ENCODE data around the gene C1QA. TPM values are rescaled to one million over a fixed set of nuclear protein-coding genes. Genes with fewer than 3 reads are reported as not detected.

The C1QA gene
- polyA plus RNA-seq, 1 experiment = not detected

GRCh38 chr1:22639286-22639685, 2.9 kb downstream of the C1QA start:
- ChIA-PET POLR2A (interaction anchor here (0.6 kb wide), 1 partner anchor 474 kb away, joined by 5 read pairs; no protein-coding TSS in a partner anchor), CTCF (interaction anchor here (0.6 to 8.4 kb wide), 5 partner anchors 111 to 232 kb away, joined by 3 to 237 read pairs (median 3); no protein-coding TSS in a partner anchor)
- 0 out of 2 replicates have a peak, but pooled peaks have one; percentile 13 for TF ChIP-seq CTCF (IDR thresholded peaks at IDR 0.05; ENCODE audit: insufficient read depth, low read depth, low read length)
- peak; percentile 6 for DNase-seq (ENCODE audit: low read depth)
- no peak overlapping the region for H3K4me3 ChIP-seq (ENCODE audit: low read depth, low read length)
- H3K36me3 ChIP-seq (ENCODE audit: control insufficient read depth, insufficient read depth, low read length) = no peaks in the 10 kb centered on the region
- peaks cover 5% of the 10 kb centered on the region for H3K27me3 ChIP-seq (ENCODE audit: control insufficient read depth, insufficient read depth, low read length)

- CTCF ChIA-PET = interaction anchor here (0.5 to 8.4 kb wide), 12 partner anchors 8 to 633 kb away, joined by 3 to 237 read pairs (median 3); no protein-coding TSS in a partner anchor
- H3K4me3 ChIP-seq (ENCODE audit: low read depth, low read length) = no peak overlapping the region
- POLR2A ChIA-PET = no interaction called here
- TF ChIP-seq CTCF (IDR thresholded peaks at IDR 0.05; ENCODE audit: insufficient read depth, low read depth, low read length) = no peak
- peaks cover 2% of the 10 kb centered on the region; the same call in 1 of the 2 replicates for H3K27me3 ChIP-seq (ENCODE audit: control insufficient read depth, insufficient read depth, low read length)
- H3K36me3 ChIP-seq (ENCODE audit: control insufficient read depth, insufficient read depth, low read length) = no peaks in the 10 kb centered on the region
- no peak for DNase-seq (ENCODE audit: low read depth)
These were observed 4.8 kb downstream of the C1QA start for GRCh38 chr1:22641247-22641646.

- peak; percentile 97 for TF ChIP-seq CTCF (IDR thresholded peaks at IDR 0.05; ENCODE audit: insufficient read depth, low read depth, low read length)
- CTCF ChIA-PET = interaction anchor here (0.5 to 8.4 kb wide), 16 partner anchors 9 to 634 kb away, joined by 3 to 237 read pairs (median 3); no protein-coding TSS in a partner anchor
- no peaks in the 10 kb centered on the region for H3K36me3 ChIP-seq (ENCODE audit: control insufficient read depth, insufficient read depth, low read length)
- 0 out of 2 replicates have a peak, but pooled peaks cover 2% of the 10 kb centered on the region for H3K27me3 ChIP-seq (ENCODE audit: control insufficient read depth, insufficient read depth, low read length)
- DNase-seq (ENCODE audit: low read depth) = no peak
- no peak overlapping the region for H3K4me3 ChIP-seq (ENCODE audit: low read depth, low read length)
- POLR2A ChIA-PET = no interaction called here
These were observed 5.6 kb downstream of the C1QA start for GRCh38 chr1:22641906-22642636.

- no peak for DNase-seq (ENCODE audit: low read depth)
- POLR2A ChIA-PET = no interaction called here
- CTCF ChIA-PET = interaction anchor here (1.5 to 8.4 kb wide), 4 partner anchors 10 to 224 kb away, joined by 4 to 237 read pairs (median 4); partner anchors contain the start of gene C1QB
- H3K4me3 ChIP-seq (ENCODE audit: low read depth, low read length) = no peak within 1 kb of the TSS
- peaks cover 1% of the 10 kb centered on the region; the same call in 1 of the 2 replicates for H3K27me3 ChIP-seq (ENCODE audit: control insufficient read depth, insufficient read depth, low read length)
- TF ChIP-seq CTCF (IDR thresholded peaks at IDR 0.05; ENCODE audit: insufficient read depth, low read depth, low read length) = no peak
- H3K36me3 ChIP-seq (ENCODE audit: control insufficient read depth, insufficient read depth, low read length) = no peaks in the 10 kb centered on the region
These were observed 7.0 kb downstream of the C1QA start, which contains the start of gene C1QC for GRCh38 chr1:22643381-22643780. Gene C1QC, plus strand, starts transcription at chr1:22643633. Its CDS starts 391 bp downstream, at chr1:22644024.

GRCh38 chr1:22643928-22644327, 7.5 kb downstream of the C1QA start:
- POLR2A ChIA-PET = no interaction called here
- TF ChIP-seq CTCF (IDR thresholded peaks at IDR 0.05; ENCODE audit: insufficient read depth, low read depth, low read length) = no peak
- Histone ChIP-seq H3K27me3 (ENCODE audit: control insufficient read depth, insufficient read depth, low read length) (peaks cover 1% of the 10 kb centered on the region; the same call in 1 of the 2 replicates), H3K36me3 (ENCODE audit: control insufficient read depth, insufficient read depth, low read length) (no peaks in the 10 kb centered on the region), H3K4me3 (ENCODE audit: low read depth, low read length) (no peak overlapping the region)
- CTCF ChIA-PET = interaction anchor here (1.5 to 8.4 kb wide), 3 partner anchors 9 to 225 kb away, joined by 4 to 237 read pairs (median 4); partner anchors contain the start of gene C1QB
- DNase-seq (ENCODE audit: low read depth) = no peak
